HG02852 (cell line): ENCODE data around the gene SLC13A5.
"Not testable (repeated sequence)": the region's sequence is repeated elsewhere in the genome, so short reads cannot be mapped to it uniquely, and the experiment has no call there.

Experiments used
- ATAC-seq: cut with Tn5 transposase; IDR thresholded peaks from one replicate; pipeline ENCODE4 v1.9.1; 2021; ENCODE audit warnings: mild to moderate bottlenecking, moderate library complexity; ENCODE audit not compliant: unreplicated experiment

SLC13A5 gene

DNA sequence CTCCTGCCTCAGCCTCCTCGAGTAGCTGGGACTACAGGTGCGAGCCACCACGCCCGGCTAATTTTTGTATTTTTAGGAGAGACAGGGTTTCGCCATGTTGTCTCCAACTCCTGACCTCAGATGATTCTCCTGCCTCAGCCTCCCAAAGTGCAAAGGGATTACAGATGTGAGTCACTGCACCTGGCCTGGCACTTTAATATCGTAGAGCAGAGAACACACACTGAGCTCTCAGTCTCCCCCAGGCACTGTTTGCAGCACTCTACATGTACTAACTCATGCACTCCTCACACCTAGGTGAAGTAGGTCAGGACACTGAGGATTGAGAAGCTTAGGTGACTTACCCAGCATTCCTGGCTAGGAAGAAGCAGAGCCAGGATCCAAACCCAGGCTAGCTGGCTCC lies 46.6 kb downstream of the SLC13A5 start:
- no peak for ATAC-seq

DNA sequence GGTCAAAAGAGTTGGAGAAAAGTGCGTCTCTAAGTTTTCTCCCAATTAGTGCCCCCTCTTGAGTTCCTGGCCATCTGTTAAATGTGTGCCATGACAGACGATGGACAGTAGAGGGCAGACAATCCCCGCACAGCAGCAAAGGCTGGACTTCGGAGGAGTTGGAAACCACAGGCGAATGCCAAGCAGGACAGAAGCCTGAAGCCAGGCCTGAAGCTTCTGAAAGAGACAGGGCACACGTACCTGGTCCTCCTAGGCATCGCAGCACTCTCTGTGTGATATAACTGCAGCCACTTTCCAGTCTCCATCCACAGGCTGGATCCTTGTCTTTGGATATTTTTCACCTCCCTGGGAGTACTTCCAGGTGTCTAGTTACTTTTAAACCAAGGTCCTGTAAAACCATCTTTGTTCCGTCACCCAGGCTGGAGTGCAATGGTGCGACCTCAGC lies 47.1 kb downstream of the SLC13A5 start:
- no peak for ATAC-seq

DNA sequence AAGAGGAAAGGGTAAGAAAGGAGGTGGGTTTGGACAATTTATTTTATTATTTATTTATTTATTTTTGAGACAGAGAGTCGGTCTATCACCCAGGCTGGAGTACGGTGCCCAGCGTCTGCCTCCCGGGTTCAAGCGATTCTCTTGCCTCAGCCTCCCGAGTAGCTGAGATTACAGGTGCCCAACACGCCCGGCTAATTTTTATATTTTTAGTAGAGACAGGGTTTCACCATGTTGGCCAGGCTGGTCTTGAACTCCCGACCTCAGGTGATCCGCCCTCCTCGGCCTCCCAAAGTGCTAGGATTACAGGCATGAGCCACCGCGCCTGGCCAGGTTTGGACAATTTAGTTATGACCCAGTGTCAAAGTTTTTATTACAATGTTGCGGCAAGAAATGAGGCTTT lies 50.0 kb downstream of the SLC13A5 start:
- not testable (repeated sequence) for ATAC-seq

DNA sequence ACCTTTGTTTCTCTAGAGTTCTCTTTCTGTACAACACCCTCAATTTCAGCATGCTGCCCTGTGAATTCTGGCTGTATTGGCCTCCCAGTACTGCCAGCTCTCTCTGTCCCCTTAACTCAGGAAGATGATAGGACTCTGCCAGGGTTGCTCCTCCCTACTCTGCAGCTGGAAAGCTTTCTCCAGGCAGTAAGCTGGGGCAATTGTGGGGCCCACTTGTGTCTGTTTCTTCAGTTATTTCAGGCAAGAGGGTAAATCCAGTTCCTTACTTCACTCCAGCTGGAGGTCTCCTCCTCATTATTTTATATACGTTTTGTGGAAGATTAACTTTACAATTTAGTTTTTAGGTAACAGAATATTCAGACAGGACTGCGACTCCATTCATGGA lies 51.7 kb downstream of the SLC13A5 start:
- no peak for ATAC-seq

DNA sequence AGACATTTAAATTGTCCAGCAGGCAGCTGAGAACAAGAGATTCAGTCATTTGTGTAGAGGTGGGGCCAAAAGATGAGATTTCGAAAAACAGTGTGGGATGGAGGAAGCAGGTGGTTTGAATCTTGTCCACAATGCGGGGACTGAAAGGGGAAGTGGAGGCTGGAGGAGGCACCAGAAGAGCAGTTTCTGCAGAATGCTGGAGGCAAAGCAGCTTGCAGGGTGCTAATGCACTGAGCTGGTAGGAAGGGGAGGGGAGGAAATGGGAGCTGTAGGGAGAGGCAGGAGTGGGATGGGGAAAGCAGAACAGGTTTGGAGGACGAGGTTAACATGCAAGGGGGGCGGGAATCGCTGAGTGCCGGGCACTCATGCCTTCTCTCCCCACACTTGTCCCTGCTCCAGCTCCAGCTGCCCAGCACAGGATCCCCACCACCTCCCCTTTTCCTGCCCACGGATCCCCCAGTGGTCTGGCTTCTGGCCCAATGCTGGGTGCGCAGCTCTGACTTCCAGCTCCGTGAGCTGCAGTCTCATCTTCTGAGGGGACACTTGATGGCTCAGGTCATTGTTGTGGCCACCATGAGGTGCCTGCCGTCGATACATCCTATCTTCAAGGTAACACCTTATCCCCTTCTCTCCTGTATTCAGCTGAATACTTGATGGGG lies 52.2 kb downstream of the SLC13A5 start:
- peak; percentile 76 for ATAC-seq

DNA sequence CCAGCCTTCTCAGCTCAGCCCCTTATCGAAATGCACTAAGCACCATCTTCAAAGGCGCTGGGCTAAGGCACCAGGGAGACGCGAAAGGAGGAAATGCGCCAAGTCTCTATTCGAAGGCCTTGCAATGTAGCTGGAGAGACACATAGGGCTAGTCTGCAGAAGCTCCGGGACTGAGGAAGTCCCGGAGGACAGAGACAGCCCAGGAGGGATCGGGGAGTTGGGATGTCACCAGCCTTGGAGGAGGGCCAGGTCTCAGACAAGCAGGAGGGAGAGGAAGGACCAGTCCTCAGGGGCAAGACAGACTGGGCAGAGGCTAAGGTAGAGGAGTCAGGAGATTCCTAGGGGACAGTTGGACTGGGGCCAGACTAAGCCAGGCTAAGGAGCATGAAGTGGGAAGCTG lies 53.1 kb downstream of the SLC13A5 start:
- ATAC-seq, result no peak

DNA sequence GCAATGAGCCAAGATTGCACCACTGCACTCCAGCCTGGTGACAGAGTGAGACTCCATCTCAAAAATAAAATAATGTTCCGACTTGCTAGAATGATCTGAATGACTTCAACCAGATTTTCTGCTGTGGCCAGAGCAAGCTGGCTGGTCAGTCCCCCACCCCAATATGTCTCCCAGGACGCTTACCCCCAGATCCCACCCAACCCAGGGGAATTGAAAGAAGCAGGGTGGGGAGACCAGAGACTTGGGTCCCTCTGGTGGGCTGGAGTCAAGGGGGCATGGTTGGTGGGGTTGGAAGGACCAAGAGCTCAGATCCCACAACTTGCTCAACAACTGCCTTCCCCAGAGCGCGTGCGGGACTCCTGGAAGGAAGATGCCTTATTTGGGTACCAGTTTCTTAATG lies 54.8 kb downstream of the SLC13A5 start:
- ATAC-seq, result not testable (repeated sequence)

DNA sequence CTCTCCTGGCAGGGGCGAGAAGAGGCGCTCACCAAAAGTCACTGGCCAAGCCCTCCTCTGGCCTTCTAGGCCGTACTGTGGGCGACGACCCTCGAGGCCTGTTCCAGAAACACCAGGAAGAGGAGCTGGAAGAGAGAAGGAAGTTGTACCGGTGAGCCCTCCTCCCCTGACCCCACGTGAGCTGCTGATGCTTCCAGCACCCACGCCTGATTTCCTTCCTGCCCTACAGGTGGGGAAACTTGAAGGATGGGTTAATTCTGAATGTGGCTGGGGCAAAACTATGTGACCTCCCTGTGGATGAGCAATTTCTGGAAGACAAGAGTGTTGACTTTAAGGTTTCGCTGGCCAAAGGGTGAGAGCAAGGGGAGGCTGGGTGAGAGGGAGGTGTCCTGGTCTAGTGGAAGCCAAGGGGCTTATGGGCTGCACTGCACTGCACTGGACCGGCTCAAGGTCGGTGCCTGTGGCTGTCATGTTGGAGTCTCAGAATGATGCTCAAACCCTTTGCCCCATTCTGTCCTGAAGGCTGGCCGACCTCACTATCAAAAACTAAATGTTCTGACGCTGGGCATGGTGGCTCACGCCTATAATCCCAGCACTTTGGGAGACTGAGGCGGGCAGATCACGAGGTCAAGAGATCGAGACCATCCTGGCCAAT lies 55.4 kb downstream of the SLC13A5 start:
- no peak for ATAC-seq

DNA sequence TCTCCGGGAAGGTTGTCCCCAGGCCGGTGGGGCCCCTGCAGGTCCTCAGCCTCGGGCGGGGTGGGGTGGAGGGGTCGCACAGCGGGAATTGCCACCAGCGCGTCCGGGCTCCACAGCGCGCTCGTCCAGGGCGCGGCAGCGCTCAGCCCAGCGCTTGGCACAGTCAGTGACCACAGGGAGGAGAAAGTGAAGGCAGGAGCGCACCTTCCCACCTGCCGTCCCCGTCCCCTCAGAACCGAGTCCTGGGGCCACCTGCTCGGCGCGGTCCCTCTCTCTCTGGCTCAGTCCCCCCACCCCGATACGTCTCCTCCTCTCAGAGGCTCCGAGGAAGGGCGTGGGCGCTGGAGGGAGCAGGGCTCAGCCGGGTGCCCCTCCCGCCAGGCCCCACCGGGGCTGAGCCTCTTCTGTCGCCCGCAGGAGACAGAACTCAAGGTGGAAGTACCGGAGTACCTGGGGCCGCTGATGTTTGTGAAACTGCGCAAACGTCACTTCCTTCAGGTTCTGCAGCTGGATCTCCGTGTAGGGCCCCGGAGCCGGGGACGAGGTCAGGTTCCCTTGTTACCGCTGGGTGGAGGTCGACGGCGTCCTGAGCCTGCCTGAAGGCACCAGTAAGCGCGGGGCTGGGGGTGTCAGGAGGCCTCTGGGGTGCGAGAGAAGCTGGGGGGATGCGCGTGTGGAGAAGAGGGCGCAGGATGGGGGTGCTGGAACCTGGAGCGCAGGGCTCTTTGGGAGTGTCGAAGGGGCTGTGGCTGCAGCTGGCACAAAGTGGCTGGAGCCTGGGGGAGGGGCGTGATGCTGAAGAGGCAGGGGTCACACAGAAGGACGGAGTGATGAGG lies 56.2 kb downstream of the SLC13A5 start:
- not testable (repeated sequence) for ATAC-seq

DNA sequence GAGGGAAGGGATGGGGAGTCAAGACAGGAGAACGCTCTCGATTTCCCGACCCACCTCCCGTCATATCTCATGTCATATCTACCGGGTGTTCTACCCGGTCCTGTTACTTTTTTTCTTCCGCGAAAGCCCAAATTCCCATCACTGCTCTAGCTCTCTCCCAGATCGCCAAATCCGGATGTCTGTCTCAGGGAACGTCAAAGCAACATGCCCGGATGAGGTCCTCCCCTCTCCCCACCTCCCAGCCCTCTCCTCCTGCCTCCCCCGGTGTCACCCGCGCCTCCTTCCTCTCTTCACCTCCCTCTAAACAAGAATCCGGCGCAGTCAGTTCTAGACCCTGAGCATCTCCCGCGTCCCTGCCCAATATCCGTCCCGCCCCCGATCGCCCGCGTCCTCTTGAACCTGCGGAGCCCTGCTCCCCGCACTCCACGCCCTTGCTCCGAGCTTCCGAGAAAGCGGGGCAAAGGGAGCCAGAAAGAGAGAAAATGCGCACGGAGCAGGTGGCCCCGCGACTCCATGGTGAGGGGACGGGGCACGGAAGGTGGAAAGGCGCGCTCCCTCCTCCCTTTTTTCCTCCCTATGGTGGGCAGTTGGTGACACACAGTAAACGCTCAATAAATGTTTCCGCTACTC lies 57.3 kb downstream of the SLC13A5 start:
- ATAC-seq, result not testable (repeated sequence)

DNA sequence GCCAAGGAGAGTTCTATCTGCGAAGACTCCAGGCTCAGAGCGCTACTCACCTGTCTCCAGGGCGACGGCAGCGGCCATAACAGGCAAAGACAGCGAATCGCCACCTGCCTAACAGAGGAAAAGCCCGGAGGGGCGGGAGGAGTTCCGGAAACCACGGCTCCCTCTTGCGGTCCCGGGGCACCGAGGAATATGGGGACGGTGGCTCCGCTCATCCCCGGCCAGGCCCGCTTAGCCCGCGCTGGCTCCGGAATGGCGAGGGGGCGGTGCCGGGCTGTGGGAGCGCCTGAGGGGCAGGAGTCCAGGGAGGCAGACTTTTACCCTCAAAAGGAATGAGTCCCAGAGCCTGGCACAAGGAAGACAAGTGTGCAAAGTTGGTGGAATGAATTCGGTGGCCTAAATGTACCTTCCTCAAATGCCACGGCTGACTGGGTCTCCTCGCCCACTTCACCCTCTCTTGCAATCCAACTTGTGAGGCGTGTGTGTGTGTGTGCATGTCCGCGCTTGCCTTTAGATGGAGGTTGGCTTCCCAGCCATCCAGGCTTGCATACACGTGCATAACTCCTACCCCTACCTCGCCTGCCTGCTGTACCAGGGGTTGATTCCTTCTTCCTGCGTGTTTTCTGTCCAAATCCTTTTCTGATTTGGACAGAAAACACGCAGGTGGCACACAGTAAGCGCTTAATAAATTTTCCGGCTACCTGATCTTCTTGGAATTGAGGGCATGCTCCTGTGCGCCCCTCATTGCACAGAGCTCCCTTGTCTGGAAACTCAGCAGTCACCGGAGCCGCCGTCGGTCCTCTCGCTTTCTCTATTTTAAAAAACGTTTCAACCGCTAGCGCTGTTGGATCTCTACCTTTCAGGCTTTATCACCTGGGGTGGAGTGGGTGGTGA lies 58.1 kb downstream of the SLC13A5 start:
- ATAC-seq, result no peak

DNA sequence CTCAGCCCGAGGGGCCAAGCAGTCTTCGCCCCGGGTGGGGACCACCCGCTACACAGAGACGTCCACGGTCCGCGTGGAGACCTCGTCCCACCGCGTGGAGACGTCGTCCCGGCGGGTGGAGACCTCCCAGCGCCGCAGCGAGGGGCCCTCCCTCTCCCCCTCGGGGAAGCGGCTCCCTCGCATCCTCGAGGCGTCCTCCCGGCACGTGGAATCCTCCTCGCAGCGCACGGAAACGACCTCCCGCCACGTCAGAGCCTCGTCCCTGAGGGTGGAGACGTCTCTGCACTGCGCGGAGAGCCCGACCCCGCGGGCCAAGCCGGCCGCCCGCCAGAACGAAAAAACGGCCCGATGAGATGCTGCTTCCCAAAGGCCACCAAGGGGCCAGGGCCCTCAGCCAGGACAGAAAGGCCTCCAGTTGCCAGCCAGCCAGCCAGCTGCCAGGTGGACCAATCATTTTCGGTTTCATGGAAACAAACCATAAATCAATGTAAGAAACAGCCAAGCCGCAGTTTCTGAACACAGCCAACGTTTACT lies 61.2 kb downstream of the SLC13A5 start:
- peak; percentile 13 for ATAC-seq

DNA sequence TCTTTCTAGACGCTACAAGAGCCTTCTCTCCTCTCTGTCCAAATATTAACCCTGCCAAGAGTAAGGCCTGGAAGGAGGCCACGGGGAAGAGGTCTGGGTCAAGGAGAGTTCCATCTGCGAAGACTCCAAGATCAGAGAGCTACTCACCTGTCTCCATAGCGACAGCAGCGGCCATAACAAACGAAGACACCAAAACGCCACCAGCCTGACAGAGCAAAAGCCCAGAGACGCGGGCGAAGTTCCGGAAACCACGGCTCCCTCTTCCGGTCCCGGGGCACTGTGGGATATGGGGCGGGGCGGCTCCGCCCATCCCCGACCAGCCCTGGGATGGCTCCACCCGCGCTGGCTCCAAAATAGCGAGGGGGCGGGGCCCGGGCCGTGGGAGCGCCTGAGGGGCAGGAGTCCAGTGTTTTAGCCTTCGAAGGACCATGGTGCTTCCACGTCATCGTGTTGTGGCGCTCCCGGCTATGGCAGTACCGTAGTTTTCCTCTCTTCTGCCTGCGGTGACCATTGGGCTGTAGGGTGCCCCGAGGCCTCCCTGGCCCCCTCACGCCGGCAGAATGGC lies 61.7 kb downstream of the SLC13A5 start, which contains the start of the genes C17orf100 and MED31:
TSS of gene C17orf100 (plus strand) at position 409 of the 565 bp plus-strand sequence. CDS start at position 561, 152 bp downstream.
TSS of gene MED31 (minus strand) at position 252 of the 565 bp plus-strand sequence. CDS start at position 175, 77 bp downstream.
- ATAC-seq, result peak; percentile 88

DNA sequence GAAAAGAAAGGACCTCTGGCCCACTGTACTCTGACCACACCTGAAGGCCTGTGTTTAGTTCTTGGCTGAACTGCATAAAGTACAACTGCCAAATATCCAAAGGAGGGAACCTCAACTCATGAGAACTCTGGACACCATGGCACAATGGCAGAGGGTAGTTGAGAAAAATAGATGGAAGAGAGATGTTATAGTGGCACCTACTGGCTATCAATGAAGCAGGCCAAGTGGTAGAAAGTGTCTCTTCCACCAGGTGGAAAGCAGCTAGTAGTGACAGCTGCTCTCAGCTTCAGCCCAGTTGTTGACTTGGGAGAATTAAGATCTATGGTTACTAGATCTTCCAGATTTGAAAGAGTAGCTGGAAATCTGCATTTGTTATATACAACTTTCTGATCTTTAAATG lies 65.0 kb downstream of the SLC13A5 start:
- ATAC-seq, result no peak

DNA sequence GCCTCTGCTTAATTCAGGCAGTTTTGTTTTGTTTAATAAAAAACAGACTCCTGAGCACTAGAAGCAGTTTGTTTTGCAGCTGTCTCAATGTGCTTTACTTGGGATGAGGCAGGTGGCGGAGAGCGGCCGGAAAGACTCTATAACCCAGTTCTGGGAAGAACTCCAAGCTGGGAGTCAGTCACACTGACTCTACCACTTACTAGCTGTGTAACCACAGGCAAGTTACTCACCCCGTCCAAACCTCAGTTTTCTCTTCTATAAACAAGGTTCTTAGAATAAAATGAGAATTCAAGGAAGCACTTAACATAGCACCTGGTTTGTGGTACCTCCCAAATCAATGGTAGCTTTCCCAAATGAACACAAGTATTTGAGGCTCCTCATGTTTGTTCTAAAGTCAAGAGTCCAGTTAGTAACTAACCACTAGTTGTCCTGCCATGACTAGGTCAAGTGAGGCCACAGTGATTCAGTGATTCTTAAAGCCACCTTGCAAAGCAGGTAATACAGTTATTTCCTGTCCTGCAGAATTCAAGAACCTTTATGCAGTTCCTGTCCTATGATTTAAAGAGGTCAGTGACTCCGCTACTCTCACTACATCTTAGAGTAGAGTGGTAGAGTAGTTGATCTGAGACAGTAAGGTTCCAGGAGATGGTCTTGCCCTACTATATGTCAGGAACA lies 69.6 kb downstream of the SLC13A5 start:
- ATAC-seq, result no peak

DNA sequence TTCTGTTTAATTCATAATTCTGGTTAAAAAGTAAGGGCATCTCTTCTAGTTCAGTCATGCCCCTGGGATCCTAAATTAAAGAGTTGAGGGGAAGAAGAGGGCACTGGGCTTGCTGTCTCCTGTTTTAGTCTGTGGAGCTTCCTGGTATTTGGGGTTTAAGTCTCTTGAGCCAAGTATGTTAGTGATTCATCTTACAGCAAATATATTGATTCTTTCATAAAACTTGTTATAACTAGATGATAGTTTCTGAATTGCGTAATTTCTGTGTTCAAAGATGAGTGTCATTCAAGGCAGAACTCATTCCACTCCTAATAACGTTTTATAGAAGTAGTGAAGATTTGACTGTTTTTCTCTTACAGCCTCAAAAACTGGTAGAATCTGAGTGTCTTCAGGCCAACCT lies 70.6 kb downstream of the SLC13A5 start:
- ATAC-seq, result no peak

DNA sequence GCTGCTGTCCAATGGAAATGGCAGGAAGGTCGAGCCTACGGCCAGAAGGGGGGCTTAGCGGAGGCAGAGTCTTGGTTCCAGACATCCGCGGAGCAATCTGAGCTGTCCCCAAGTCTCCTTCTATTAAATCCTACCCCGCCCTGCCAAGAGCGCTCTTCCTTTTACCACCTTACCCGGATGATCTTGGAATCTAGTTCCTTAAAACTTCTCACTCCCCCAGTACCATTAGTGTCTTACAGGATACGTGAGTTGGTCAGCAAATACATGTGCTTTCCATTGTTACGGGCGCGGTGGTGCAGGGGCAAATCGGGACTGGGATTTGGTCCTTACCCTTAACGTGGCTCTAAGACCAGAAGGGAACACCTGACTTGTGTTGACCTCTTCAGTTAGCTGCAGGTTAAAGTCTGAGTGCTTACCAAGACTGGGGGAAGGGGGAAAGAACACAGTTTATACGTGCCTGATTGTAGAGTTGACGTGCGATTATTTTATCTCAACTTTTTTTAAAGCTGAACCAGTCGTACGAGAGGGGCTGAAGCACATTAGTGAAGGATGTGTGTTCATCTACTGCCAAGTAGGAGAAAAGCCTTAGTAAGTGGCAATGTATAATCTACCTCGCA lies 71.8 kb downstream of the SLC13A5 start:
- no peak for ATAC-seq

DNA sequence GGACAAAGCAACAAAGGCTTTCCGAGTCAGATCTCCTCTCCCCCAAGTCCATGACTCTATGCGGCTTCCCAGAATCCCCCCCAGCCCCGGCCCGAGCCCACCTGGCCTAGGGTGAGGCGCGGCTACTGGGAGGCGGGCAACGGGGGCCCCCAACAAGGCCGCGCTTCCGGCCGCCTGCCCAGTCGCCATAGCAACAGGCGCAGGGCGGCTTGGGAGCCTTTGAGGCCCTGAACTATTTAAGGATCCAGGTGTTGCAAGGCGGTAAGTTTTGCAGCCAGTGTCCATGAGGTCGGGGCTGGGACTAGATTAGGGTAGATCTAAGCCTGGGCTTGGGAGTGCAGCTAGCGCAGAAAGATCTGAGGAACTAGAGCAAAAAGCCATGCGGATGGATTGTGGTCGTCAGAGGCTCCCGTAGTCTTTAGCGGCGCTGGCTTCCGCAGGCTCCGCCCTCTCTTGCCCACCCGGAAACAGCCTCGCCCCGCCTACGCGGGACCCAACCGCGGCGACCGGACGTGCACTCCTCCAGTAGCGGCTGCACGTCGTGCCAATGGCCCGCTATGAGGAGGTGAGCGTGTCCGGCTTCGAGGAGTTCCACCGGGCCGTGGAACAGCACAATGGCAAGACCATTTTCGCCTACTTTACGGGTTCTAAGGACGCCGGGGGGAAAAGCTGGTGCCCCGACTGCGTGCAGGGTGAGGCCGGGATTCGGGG lies 72.5 kb downstream of the SLC13A5 start, which contains the start of the genes KIAA0753 and TXNDC17:
TSS of gene KIAA0753 (minus strand) at position 176 of the 711 bp plus-strand sequence. CDS start 5,608 bp downstream, outside the sequence.
TSS of gene TXNDC17 (plus strand) at position 525 of the 711 bp plus-strand sequence. CDS start at position 548, 23 bp downstream.
- peak; percentile 88 for ATAC-seq
